Measurements from ENCODE around the gene MAMSTR.

MAMSTR gene

DNA sequence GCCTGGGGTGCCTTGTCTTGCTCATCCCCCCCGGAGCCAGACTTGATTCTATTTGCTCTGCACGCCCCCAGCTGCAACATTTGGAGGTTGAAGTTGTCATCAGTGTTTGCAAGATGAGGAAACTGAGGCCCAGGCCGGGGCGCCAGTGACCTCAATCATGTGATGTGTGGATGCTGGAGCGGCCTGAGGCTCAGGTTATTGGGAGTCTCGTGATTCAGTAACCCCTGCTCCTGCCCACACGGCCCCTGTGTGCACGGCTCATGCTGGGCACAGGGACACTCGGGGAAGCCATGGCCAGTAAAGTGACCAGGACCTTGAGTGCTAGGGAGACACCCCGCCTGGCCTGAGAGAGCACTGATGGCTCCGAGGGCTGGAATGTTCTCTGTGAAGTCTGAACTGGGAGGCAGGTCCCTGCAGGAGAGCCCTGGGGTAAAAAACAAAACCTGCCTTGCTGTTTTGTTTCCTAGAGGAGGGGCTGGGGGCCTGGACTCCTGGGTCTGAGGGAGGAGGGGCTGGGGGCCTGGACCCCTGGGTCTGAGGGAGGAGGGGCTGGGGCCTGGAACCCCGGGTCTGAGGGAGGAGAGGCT lies 37.7 kb upstream of the MAMSTR start:
- H3K4me3 ChIP-seq (ENCODE audit: low read depth, low read length): no peak overlapping the region
- no peak for DNase-seq (ENCODE audit: low read depth)
- TF ChIP-seq MYC (IDR thresholded peaks at IDR 0.05; ENCODE audit: low read depth, low read length) (no peak), POLR2A (IDR thresholded peaks at IDR 0.05; ENCODE audit: extremely low read depth, insufficient read length) (no peak)
- TF ChIP-seq, protein P1, sequence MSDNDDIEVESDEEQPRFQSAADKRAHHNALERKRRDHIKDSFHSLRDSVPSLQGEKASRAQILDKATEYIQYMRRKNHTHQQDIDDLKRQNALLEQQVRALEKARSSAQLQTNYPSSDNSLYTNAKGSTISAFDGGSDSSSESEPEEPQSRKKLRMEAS (IDR thresholded peaks at IDR 0.05; ENCODE audit: low read depth, low read length): no peak
- TF ChIP-seq, protein P2, sequence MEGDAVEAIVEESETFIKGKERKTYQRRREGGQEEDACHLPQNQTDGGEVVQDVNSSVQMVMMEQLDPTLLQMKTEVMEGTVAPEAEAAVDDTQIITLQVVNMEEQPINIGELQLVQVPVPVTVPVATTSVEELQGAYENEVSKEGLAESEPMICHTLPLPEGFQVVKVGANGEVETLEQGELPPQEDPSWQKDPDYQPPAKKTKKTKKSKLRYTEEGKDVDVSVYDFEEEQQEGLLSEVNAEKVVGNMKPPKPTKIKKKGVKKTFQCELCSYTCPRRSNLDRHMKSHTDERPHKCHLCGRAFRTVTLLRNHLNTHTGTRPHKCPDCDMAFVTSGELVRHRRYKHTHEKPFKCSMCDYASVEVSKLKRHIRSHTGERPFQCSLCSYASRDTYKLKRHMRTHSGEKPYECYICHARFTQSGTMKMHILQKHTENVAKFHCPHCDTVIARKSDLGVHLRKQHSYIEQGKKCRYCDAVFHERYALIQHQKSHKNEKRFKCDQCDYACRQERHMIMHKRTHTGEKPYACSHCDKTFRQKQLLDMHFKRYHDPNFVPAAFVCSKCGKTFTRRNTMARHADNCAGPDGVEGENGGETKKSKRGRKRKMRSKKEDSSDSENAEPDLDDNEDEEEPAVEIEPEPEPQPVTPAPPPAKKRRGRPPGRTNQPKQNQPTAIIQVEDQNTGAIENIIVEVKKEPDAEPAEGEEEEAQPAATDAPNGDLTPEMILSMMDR (IDR thresholded peaks at IDR 0.05; ENCODE audit: low read depth, low read length): no peak

DNA sequence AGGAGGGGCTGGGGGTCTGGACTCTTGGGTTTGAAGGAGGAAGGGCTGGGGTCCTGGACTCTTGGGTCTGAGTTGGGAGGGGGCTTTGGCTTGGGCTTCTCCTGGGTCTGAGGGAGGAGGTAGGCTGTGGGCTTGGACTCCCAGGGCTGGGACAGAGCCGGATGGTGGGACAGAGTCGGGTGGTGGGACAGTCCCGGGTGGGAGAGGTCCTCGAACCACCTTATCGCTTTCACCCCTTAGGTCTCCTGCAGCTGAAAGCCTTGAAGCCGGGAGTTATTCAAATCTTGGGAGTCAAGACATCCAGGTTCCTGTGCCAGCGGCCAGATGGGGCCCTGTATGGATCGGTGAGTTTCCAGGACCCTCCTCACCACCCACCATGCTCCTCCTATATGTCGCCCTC lies 37.2 kb upstream of the MAMSTR start:
- no peak for TF ChIP-seq POLR2A (IDR thresholded peaks at IDR 0.05; ENCODE audit: extremely low read depth, insufficient read length)
- no peak for DNase-seq (ENCODE audit: low read depth)

DNA sequence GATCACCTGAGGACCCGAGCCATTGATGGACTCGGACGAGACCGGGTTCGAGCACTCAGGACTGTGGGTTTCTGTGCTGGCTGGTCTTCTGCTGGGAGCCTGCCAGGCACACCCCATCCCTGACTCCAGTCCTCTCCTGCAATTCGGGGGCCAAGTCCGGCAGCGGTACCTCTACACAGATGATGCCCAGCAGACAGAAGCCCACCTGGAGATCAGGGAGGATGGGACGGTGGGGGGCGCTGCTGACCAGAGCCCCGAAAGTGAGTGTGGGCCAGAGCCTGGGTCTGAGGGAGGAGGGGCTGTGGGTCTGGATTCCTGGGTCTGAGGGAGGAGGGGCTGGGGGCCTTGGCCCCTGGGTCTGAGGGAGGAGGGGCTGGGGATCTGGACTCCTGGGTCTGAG lies 36.7 kb upstream of the MAMSTR start:
- TF ChIP-seq, protein P1 (IDR thresholded peaks at IDR 0.05; ENCODE audit: low read depth, low read length): no peak
- TF ChIP-seq MYC (IDR thresholded peaks at IDR 0.05; ENCODE audit: low read depth, low read length) (no peak), POLR2A (IDR thresholded peaks at IDR 0.05; ENCODE audit: extremely low read depth, insufficient read length) (no peak)
- TF ChIP-seq, protein P2 (IDR thresholded peaks at IDR 0.05; ENCODE audit: low read depth, low read length): no peak
- DNase-seq (ENCODE audit: low read depth): no peak
- no peak overlapping the region for H3K4me3 ChIP-seq (ENCODE audit: low read depth, low read length)

More for the DNA sequence above, 37.2 kb upstream of the MAMSTR start:
- H3K4me3 ChIP-seq (ENCODE audit: low read depth, low read length): no peak overlapping the region

DNA sequence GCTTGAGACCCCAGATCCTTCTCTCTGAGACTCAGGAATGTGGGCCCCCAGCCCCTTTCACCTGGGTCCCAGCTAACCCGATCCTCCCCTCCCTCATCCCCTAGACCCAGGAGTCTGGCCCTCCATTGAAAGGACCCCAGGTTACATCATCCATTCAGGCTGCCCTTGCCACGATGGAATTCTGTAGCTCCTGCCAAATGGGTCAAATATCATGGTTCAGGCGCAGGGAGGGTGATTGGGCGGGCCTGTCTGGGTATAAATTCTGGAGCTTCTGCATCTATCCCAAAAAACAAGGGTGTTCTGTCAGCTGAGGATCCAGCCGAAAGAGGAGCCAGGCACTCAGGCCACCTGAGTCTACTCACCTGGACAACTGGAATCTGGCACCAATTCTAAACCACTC lies 36.3 kb upstream of the MAMSTR start:
- DNase-seq (ENCODE audit: low read depth): no peak
- no peak overlapping the region for H3K4me3 ChIP-seq (ENCODE audit: low read depth, low read length)
- TF ChIP-seq, protein P1 (IDR thresholded peaks at IDR 0.05; ENCODE audit: low read depth, low read length): no peak
- TF ChIP-seq, protein P2 (IDR thresholded peaks at IDR 0.05; ENCODE audit: low read depth, low read length): no peak
- TF ChIP-seq MYC (IDR thresholded peaks at IDR 0.05; ENCODE audit: low read depth, low read length) (no peak), POLR2A (IDR thresholded peaks at IDR 0.05; ENCODE audit: extremely low read depth, insufficient read length) (no peak)

DNA sequence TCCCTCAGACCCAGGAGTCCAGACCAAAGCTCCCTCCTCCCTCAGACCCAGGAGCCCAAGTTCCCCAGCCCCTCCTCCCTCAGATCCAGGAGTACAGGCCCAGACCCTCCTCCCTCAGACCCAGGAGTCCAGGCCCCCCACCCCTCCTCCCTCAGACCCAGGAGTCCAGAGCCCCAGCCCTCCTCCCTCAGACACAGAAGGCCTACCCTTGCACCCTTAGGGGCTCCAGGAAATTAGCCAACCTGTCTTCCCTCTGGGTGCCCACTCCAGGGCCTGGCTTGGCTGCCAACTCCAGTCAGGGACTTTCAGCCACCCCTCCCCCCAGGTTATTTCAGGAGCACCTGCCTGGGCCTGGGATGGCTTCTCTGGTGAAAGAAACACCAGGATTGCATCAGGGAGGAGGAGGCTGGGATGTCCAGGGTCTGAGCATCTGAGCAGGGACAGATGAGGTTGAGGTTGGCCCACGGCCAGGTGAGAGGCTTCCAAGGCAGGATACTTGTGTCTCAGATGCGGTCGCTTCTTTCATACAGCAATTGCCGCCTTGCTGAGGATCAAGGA lies 35.6 kb upstream of the MAMSTR start, which contains the start of gene FGF21:
TSS of gene FGF21 (plus strand) at position 441 of the 558 bp plus-strand sequence. CDS start 713 bp downstream, outside the sequence.
- TF ChIP-seq MYC (IDR thresholded peaks at IDR 0.05; ENCODE audit: low read depth, low read length): no peak
- TF ChIP-seq POLR2A (IDR thresholded peaks at IDR 0.05; ENCODE audit: extremely low read depth, insufficient read length): no peak
- TF ChIP-seq, protein P2 (IDR thresholded peaks at IDR 0.05; ENCODE audit: low read depth, low read length): no peak
- TF ChIP-seq, protein P1 (IDR thresholded peaks at IDR 0.05; ENCODE audit: low read depth, low read length): no peak
- no peak for DNase-seq (ENCODE audit: low read depth)
- H3K4me3 ChIP-seq (ENCODE audit: low read depth, low read length): no peak within 1 kb of the TSS

DNA sequence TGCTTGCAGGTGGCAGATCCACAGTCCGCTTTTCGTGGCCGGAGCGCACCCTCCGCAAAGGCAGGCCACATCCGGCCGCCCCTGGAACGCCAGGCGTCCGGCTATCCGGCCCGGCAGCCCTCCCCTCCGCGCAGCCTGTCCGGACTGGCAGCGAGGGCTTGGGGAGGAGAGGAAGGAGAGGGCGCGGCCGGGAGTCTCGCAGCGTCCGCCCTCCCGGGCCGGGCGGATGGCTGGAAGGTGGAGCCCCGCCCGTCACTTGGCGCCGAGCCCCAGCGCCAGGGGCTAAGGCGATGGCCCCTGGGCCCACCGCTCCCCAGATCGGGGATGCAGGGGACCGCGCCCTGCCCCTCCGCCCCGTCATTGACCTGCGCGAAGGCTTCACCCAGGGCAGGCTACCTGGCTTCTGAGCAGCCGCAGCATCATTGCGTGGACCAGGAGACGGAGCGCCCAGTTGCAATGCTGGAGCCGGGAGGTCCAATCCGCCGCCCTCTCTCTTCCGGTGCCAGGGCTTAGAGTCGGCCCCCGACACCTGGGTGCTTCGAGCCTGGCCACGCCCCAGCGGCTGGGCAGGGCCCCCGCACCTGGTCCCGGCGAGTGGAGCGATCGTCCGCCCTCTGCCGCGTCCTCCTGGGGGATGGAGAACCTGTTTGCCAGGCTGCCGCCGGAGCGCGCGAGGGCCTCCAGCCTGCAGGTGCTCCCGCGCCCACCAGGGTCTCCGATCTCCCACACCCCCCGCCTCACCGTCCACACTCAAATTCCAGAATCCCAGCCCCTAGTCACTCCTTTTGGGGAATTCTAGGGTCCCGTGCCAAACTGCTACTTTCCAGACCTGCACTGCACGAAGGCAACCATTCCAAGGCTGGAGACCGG lies 33.2 kb upstream of the MAMSTR start, which contains the start of gene FUT1:
TSS of gene FUT1 (minus strand) at position 146 of the 870 bp plus-strand sequence. CDS start 1,360 bp downstream, outside the sequence.
- peak within 1 kb of the TSS; percentile 78 for H3K4me3 ChIP-seq (ENCODE audit: low read depth, low read length)
- peak; percentile 93 for DNase-seq (ENCODE audit: low read depth)
- TF ChIP-seq POLR2A (IDR thresholded peaks at IDR 0.05; ENCODE audit: extremely low read depth, insufficient read length): peak; percentile 67
- TF ChIP-seq, protein P2 (IDR thresholded peaks at IDR 0.05; ENCODE audit: low read depth, low read length): no peak
- TF ChIP-seq, protein P1 (IDR thresholded peaks at IDR 0.05; ENCODE audit: low read depth, low read length): peak; percentile 80
- TF ChIP-seq MYC (IDR thresholded peaks at IDR 0.05; ENCODE audit: low read depth, low read length): peak; percentile 80
